HG03442 (cell line): ENCODE data around the gene PRMT1.
"Not testable (repeated sequence)": the region's sequence is repeated elsewhere in the genome, so short reads cannot be mapped to it uniquely, and the experiment has no call there.

ENCODE experiments used
- ATAC-seq: cut with Tn5 transposase; IDR thresholded peaks from one replicate; pipeline ENCODE4 v1.9.1; 2021; ENCODE audit warnings: mild to moderate bottlenecking, moderate library complexity; ENCODE audit not compliant: unreplicated experiment

PRMT1 gene

DNA sequence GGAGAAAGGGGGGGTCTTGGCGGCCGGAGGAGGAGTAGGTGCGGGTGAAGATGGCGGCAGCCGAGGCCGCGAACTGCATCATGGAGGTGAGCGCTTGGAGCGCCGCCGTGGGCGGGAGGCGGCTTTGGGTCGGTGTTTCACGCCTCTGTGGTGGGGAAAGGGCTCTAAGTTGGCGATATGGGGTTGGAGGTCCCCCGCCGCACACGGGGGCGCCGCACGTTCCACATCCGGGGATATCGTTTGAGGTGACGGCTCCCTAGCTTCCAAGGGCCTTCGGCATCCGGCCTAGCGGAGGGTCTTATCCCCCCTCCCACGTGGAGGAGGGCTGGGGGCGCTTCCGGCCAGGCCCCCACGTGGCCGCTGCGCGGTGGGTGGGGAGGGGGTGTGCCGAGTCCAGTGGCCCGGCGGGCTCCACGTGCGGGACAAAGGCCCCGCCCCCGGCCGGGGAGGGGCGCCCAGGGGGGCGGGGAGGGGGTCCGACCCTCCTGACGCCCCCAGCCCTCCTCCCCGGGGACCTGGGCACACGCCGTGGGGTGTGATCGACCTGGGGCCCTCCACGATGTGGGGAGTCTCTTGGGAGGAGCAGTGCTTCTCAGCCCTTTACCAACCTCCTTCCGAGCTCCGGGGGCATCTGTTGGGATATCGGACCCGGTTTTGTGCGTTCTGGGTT, at the start of gene PRMT1:
Gene PRMT1, plus strand, starts transcription at position 41 of the 670 bp plus-strand sequence. Its CDS starts 10 bp downstream, at position 51.
- ATAC-seq: peak; percentile 1

DNA sequence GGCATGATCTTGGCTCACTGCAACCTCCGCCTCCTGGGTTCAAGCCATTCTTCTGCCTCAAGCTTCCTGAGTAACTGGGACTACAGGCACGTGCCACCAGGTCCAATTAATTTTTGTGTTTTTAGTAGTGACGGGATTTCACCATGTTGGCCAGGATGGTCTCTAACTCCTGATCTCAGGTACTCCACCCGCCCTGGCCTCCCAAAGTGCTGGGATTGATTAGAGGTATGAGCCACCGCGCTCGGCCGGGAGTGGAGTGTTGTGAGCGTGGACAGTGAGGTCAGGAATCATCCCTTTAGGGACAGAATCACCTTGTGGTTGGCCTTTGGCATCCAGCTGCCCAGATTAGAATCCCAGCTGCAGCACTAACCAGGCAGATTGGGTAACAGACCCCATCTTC, 47.4 kb upstream of the PRMT1 start:
- ATAC-seq: no peak

DNA sequence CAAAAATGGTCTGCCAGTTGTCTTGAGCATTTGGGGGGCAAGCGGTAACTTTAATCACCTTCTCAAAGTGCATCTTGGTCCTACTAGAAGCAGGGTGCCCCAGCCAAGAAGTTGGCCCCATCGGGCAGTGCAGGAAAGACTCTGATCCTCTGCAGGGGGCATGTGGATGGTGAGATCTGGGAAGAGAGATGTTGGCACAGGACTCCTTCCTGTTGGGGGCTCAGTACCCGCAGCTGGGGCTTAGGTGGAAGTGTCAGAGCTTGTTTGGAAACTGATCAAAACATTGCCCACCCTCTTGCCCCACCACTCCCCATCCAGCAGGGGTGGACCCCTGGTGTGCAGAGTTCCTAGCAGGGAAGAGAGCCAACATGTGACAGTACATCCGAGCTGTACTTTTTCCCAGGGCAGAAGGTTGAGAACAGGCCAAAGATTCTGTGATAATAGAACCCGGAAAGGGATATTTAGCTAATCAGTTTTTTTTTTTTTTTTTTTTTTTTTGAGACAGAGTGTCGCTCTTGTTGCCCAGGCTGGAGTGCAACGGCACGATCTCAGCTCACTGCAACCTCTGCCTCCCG, 46.0 kb upstream of the PRMT1 start:
- no peak for ATAC-seq

DNA sequence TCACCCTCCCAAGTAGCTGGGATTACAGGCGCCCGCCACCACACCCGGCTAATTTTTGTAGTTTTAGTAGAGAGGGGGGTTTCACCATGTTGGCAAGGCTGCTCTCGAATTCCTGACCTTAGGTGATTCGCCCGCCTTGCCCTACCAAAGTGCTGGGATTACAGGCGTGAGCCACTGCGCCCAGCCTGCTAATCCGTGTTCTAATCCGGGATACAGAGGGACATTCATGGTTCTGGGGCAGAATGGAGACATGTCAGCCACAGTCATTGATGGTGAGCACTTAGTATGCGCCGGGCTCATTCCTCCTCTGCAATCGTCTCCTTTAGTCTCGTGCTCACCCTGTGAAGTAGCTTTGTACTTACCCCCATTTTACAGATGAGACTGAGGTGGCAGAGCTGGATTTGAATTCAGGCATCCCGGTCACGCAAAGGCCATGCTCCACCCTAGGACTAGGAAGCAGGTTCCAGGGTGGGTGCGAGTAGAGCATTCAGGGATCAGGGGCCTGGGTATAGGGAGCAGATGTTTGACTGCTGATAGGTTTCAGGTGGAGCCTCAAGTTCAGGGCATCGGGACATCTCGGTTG, 45.4 kb upstream of the PRMT1 start:
- no peak for ATAC-seq

DNA sequence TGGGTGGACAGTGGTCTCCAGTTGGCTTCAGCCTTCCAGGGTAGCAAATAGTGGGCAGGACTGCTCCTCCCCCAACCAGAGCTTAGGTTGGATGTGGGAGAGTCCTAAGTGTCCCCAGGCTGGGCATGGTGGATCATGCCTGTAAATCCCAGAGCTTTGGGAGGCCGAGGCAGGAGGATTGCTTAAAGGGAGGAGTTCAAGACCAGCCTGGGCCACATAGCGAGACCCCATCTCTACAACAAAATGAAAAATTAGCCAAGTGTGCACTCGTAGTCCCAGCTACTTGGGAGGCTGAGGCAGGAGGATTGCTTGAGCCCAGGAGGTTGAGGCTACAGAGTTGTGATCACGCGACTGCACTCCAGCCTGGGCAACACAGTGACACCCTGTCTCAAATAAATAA, 44.5 kb upstream of the PRMT1 start:
- no peak for ATAC-seq

DNA sequence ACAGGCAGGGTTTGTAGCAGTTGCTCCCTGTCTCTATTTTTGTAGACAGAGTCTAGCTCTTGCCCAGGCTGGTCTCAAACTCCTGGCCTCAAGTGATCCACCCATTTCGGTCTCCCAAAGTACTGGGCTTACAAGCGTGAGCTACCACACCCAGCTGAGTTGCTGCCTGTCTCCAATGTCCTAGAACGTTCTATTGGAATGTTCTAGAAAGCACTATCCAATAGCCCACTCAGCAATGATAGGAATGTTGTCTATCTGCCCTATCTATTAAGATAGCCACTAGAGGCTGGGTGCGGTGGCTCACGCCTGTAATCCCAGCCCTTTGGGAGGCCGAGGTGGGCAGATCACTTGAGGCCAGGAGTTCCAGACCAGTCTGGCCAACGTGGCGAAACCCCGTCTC, 43.8 kb upstream of the PRMT1 start:
- ATAC-seq: not testable (repeated sequence)

DNA sequence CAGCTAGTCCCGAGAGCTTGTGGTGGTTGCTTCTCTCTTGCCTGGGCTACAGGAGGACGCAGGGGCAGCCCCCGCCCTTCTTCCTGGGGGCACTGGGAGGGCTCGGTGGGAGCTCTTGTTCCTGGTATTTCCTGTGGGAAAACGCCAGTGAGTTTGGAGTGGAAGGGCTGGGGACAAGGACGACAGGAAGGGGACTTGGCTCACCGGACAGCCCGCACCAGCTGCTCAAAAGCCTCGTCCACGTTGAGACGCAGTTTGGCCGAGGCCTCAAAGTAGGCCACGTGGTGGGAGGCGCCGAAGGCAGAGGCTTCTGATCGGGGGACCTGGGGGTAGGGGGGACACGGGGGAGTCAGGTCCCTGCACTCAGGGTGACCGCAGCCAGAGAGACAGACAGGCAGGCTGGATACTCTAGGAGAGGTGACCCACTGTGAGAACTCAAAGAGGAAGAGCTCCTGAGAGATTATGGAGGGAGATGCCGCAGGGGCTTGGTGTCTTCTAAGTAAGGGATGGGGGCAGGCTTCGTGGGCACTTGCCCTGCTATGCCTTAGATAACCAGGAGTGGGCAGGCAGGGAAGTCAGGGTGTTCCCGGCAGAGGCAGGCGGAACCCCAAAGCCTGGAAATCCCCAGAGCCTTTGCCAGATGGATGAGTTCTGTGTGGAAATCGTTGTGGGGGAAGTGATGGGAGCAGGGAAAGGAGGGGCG, 41.4 kb upstream of the PRMT1 start:
- ATAC-seq: no peak

DNA sequence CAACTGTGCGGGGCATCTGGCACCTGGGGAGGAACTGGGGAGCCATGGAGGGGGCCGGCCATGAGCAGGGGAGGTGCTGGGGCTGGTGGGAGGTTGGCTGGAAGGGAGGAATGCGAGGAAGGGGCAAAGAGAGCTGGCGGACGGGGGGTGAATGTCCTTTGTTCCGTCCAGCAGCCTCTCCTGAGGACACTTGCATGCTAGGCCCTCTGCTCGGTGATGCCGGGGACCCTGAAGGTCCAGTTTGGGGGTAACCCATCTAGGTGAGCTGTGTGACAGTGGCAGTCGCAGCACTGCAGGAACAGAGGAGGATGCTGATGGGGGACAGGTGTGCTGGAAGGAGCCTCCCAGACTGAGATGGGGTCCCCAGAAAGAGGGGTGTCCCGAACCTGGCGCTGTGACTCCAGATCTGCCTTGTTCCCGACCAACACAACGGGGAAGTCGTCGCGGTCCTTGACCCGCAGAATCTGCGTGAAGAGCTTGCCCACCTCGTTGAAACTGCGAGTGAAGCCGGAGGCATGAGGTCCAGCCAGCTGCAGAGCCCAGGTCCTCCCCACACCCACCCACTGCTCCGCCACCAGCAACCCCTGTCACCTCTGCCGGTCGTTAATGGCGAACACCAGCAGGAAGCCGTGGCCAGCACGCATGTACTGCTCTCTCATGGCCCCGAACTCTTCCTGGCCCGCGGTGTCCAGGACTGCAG, 40.7 kb upstream of the PRMT1 start:
- ATAC-seq: no peak

DNA sequence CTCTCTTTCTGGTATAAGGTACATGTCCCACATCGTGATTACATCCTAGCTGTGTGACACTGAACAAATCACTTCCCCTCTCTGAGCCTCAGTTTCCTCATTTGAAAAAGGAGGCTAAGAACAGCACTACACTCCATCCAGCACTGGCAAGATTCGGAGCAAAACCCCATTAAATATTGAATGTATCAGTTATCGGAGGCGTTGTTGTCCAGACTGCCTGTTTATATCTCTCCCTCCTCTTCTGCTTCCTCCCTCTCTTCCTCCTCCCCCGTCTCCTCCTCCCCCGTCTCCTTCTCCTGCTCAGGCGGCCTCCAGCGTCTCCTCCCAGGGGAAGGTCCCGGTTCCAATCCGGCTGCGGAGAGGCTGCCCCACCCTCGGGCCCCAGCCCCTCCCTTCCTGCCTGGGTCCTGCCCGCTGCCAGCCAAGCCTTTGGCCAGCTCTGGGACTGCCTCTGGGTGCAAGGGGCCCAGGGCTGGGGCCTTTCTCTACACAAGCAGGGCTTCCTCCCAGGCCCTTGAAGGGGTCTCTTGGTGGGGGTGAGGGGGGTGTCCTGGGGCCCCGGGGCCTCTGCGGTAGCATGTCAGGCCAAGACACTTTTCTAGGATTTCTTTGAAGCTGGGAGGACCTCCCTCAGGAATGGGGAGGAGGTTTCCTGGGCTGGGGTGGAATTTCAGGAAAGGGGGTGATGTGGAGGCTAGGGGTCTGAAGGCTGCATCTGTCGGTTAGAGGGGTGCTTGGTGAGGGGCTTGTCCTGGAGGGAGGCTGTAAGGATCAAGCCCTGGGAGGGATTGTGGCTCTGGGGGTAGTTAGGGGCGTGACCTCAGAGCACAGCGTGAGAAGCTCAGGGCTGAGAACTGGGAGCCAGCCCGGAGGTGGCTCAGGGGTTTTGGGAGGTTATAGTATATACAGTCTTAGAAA, 39.0 kb upstream of the PRMT1 start:
- no peak for ATAC-seq

DNA sequence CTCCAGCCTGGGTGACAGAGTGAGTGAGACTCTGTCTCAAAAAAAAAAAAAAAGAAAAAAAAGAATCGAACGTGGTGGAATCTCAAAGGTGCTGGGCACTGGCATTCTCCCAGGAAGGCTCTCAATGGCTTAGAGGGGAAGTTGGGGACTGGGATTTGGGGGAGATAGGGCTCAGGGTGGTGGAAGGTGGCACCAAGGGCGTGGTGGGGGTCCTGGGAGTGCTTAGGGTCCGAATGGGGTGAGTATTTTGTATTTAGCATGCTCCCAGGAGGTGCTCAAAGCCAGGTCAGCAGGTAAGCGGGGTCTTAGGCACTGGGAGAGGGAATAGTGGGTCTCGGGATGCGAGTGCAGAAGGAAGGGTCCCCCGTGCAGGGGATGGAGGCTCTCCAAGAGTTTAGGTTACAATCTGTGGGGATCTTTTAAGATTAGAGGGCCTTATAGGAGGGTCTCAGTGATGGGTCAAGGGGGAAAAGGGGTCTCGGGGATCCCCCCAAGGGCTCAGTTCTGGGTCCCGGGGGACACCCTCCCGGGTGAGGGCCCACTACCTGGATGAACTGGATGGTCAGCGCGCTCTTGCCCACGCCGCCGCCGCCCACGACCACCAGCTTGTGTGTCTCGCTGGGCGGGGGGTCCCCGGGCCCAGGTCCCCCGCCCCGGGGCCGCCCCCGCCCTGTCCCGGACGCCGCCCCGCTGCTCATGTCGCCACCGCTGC, 37.5 kb upstream of the PRMT1 start:
- ATAC-seq: no peak

DNA sequence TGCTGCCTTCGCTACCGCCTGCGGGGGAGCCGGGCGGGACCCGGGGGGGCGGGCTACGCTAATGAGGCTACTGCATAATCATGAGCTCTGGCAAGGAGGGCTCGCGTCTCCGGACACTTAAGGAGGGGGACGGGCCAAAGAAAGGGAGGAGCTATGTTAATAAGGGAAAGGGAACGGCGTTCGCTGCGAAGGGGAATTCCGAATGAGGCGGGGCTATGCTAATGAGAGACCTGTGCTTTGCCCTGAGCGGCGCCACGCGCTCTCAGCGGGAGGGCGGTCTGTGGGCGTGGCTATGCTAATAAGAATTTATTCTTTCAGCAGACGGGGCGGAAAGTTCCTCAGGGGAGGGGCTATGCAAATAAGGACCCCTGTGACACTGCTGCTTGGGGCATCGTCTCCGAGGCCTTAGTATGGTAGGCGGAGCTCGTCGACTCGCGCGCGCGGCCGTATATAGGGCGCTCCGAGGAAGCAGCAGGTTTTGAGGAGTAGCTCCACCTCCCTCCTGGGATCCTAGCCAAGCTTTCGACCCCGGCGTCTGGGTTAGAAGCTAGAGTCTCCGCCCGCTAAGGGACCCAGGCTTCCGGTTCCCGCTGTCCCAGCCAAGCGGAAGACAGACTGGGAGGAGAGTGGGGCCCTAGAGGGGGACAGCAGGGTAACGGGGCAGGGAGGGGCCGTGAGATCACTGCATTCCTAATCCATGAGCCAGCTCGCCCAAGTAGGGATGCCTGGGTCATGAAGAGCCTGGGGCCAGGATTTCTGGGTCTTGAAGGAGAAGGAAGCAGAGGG, 36.8 kb upstream of the PRMT1 start, which contains the start of gene RRAS:
Gene RRAS, minus strand, starts transcription at position 31 of the 786 bp plus-strand sequence. CDS start 45 bp downstream, outside the sequence.
- peak; percentile 54 for ATAC-seq

DNA sequence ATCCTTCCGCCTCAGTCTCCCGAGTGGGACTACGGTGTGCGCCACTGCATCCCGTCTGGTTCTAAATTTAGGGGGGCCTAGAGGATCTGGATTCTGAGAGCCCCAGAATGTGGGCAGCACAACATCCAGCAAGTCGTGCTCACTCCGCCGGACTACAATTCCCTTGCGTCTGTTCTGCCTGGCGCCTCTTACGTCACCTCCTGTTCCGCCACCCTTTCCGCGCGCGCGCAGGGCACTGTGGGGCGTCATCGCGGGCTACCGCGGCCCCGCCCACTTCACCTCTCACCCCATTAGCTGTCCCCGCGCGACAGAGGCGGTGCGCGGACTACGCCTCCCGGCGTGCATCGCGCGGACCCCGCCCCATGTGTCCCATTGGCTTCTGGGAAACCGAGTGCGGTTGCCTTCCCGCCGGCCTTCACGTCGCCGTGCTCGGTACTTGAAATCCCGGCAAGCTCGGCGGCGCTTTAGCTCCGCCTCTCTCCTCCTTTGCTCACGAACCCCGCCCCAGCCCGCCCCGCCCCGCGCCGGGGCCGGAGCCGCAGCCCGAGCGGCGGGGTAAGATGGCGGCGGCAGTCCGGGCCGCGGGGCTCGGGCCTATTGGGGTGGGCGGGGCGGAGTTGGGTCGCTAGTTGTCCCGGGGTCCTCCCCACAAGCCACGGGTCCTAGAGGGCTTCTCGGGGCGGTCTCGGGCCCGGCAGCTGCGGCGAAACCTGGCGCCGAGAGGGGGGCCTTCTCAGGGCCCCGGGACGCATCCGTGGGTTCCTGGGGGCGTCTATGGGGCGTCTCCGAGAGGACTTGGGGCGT, 35.2 kb upstream of the PRMT1 start, which contains the start of gene SCAF1:
Gene SCAF1, plus strand, starts transcription at position 522 of the 804 bp plus-strand sequence. CDS start 2,818 bp downstream, outside the sequence.
- ATAC-seq: peak; percentile 67

DNA sequence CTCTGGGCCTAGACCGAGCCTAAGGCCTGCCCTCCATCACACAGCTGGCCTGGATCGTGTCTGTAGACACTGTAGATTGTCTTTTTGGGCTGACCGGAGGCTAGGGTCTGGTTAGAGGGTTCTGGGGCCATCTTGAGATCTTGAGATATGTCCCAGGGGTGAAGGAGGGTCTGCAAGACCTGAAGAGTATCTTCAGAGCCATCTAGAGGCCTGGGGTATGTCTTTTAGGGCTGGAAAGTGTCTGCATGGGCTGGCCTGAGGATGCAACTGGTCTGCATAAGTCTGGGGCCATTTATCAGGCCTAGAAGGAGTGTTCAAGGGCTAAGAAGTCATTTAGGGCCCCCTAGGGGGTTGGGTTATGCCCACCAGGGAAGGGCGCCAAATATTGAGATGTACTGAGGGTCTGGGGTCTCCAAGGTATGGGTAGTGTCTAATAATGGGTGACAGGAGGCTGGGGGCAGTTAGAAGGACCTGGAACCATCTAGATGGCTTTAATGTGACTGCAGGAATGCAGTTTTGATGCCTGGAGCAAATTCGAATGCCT, 34.5 kb upstream of the PRMT1 start:
- no peak for ATAC-seq

DNA sequence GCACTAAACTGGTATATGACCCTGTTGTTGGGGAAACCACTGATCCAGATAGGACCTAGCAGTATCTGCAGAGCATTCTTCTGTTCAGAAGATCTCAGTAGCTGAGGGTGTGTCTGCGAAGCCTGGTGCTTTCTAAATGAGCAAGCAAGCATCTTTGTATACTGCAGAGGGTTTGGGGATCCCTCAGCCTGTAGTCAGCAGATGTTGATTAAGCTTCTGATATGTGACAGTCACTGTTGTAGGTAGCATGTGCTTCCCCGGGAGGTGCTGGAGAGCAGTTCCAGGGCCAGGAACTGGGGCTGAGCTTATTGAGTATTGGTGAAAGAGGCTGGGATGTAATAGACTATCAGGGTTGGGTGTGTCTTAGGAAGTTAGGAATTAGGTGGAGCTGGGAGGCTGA, 33.6 kb upstream of the PRMT1 start:
- no peak for ATAC-seq

DNA sequence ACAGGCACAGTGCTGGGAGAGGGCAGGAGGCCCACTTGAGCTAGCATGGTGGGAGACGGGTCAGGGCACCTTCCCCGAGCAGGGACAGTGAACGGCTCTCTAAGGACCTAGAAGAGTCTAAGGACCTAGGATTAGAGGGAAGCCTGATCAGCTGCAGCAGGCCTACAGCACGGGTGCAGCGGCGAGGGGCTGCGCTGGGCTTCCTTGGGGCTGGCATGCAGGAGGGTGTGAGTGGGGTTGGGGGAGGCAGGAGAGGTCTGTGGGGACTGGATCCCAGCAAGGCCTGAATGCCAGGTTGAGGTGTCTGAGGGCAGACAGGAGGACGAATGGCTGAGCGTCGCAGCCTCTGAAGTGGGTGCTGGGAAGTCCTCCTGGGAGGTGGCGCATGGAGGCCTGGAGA, 31.5 kb upstream of the PRMT1 start:
- no peak for ATAC-seq

DNA sequence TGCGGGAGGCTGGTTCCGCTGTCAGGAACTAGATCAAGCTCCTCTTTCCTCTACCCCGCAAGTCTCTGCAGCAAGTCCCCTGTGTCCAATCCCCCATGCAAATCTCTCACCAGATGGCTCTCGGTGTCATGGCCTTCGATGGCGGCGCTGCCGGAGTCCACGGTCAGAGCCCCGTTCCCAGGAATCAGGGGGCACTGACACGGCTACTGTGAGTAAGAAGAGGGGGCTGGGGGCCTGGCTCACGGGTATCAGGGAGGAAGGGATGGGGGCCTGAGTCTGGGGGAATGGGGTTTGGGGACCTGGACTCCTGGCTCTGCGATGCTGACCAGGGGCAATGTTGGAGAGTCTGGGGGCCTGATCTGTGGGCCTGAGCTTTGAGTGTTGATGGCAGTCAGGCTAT, 31.1 kb upstream of the PRMT1 start:
- ATAC-seq: no peak

DNA sequence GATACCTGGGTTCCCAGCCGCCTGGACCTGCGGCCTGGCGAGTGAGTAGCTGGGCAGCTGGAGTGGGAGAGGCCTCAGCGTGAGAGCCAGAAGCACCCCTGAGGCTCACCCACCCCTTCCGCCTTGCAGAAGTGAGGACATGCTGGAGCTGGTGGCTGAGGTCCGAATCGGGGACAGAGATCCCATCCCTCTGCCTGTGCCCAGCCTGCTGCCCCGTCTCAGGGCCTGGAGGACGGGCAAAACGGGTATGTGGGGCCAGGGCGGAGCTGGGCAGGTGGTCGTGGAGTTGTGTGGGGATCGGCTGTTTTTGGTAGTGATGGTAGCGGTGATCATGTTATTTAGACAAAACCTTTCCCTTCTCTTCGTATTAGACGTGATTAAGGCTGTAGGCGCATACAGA, 30.5 kb upstream of the PRMT1 start:
- ATAC-seq: no peak
